MCF 10A (cell line): ENCODE results near the gene SMIM35. TPM values are rescaled to one million over a fixed set of nuclear protein-coding genes. Genes with fewer than 3 reads are reported as not detected.

Experiments used
- BruUV-seq: library from RNA; stranded (reverse); fragments of 400-500 nt; replicated peaks from 2 replicates; lab custom pipeline; 2021; lab: Mats Ljungman, UMichigan
- CTCF ChIA-PET: fragments of 300-600 bp; sonication (Branson Sonifier 250); formaldehyde crosslinking; extraction: SDS; loops from one replicate; lab custom pipeline; 2021; ENCODE audit warnings: antibody characterized with exemption, inconsistent platforms; lab: Yijun Ruan, JAX
- POLR2A ChIA-PET: fragments of 300-600, 350-650 bp; sonication (Branson Sonifier 250); formaldehyde crosslinking; extraction: SDS; loops from one replicate; lab custom pipeline; 2020; ENCODE audit warnings: antibody characterized with exemption, inconsistent platforms; lab: Yijun Ruan, JAX
- DNase-seq: peaks from one replicate; pipeline ENCODE4 v3.0.0-alpha.2; 2018; ENCODE audit not compliant: unreplicated experiment
- H3K27ac Mint-ChIP-seq: one replicate; pipeline ENCODE4 v1.8.0; 2022; ENCODE audit warnings: mild to moderate bottlenecking, low read depth, mixed read lengths; ENCODE audit not compliant: unreplicated experiment
- H3K27me3 Mint-ChIP-seq: one replicate; pipeline ENCODE4 v1.8.0; 2022; ENCODE audit warnings: mixed read lengths; ENCODE audit not compliant: insufficient read depth, unreplicated experiment
- H3K36me3 Mint-ChIP-seq: one replicate; pipeline ENCODE4 v1.8.0; 2022; ENCODE audit warnings: mild to moderate bottlenecking, moderate library complexity, mixed read lengths; ENCODE audit not compliant: insufficient read depth, unreplicated experiment
- H3K4me1 Mint-ChIP-seq: one replicate; pipeline ENCODE4 v1.8.0; 2022; ENCODE audit warnings: mixed read lengths; ENCODE audit not compliant: insufficient read depth, unreplicated experiment
- H3K4me3 Mint-ChIP-seq: one replicate; pipeline ENCODE4 v1.8.0; 2022; ENCODE audit warnings: mild to moderate bottlenecking, moderate library complexity, mixed read lengths; ENCODE audit not compliant: unreplicated experiment
- H3K9me3 Mint-ChIP-seq: one replicate; pipeline ENCODE4 v1.8.0; 2022; ENCODE audit warnings: mixed read lengths; ENCODE audit not compliant: unreplicated experiment
- CTCF ChIP-seq: fragments of 200-600 bp; IDR thresholded peaks from one replicate; pipeline ENCODE4 v1.8.0; 2022; ENCODE audit warnings: antibody characterized with exemption, mild to moderate bottlenecking; ENCODE audit not compliant: unreplicated experiment
- intact Hi-C: fragments of 100-400 bp; cut with micrococcal nuclease; formaldehyde crosslinking; loops from 2 replicates; pipeline ENCODE4 v1.14.1; 2022
- total RNA-seq: library from RNA; stranded (reverse); gene quantifications from 2 replicates; pipeline ENCODE4 v1.2.3, GENCODE V29; 2022

The SMIM35 gene
- total RNA-seq, 1 experiment from 2014 or later: not detected

GRCh38 chr11:118002541-118003423 is 84.0 kb downstream of the SMIM35 start:
- POLR2A ChIA-PET: no interaction called here
- intact Hi-C loops: no loop called here
- BruUV-seq: no TSS peak
- Mint-ChIP-seq H3K36me3 (no peaks in the 10 kb centered on the region), H3K4me1 (no peaks in the 10 kb centered on the region), H3K9me3 (no peaks in the 10 kb centered on the region), H3K4me3 (no peak overlapping the region), H3K27ac (no peak overlapping the region), H3K27me3 (no peaks in the 10 kb centered on the region)
- CTCF ChIA-PET: interaction anchor here (0.6 to 1.1 kb wide), 5 partner anchors 18 to 578 kb away, joined by 3 to 5 read pairs (median 3); no protein-coding TSS in a partner anchor
- no peak for DNase-seq
- no peak for TF ChIP-seq CTCF

GRCh38 chr11:118002010-118002540 is 84.7 kb downstream of the SMIM35 start:
- Mint-ChIP-seq H3K4me3 (no peak overlapping the region), H3K36me3 (no peaks in the 10 kb centered on the region), H3K4me1 (no peaks in the 10 kb centered on the region), H3K27ac (no peak overlapping the region), H3K9me3 (no peaks in the 10 kb centered on the region), H3K27me3 (no peaks in the 10 kb centered on the region)
- ChIA-PET CTCF (interaction anchor here (1.1 kb wide), 2 partner anchors 26 to 577 kb away, joined by 3 to 5 read pairs; no protein-coding TSS in a partner anchor), POLR2A (no interaction called here)
- intact Hi-C loops: no loop called here
- no TSS peak for BruUV-seq
- no peak for DNase-seq
- TF ChIP-seq CTCF: no peak

- TF ChIP-seq CTCF: no peak
- intact Hi-C loops: no loop called here
- Mint-ChIP-seq H3K4me1 (no peaks in the 10 kb centered on the region), H3K27ac (no peak overlapping the region), H3K9me3 (no peaks in the 10 kb centered on the region), H3K36me3 (no peaks in the 10 kb centered on the region), H3K27me3 (no peaks in the 10 kb centered on the region), H3K4me3 (no peak overlapping the region)
- CTCF ChIA-PET: interaction anchor here (1.1 kb wide), 1 partner anchor 576 kb away, joined by 3 read pairs; no protein-coding TSS in a partner anchor
- BruUV-seq: no TSS peak
- DNase-seq: no peak
- POLR2A ChIA-PET: no interaction called here
Measured at GRCh38 chr11:118001494-118001971, 85.2 kb downstream of the SMIM35 start.

GRCh38 chr11:118000850-118001228 is 85.9 kb downstream of the SMIM35 start:
- Mint-ChIP-seq H3K36me3 (no peaks in the 10 kb centered on the region), H3K9me3 (no peaks in the 10 kb centered on the region), H3K4me1 (no peaks in the 10 kb centered on the region), H3K27me3 (no peaks in the 10 kb centered on the region), H3K4me3 (no peak overlapping the region), H3K27ac (no peak overlapping the region)
- POLR2A ChIA-PET: no interaction called here
- intact Hi-C loops: no loop called here
- DNase-seq: no peak
- TF ChIP-seq CTCF: no peak
- BruUV-seq: no TSS peak
- CTCF ChIA-PET: interaction anchor here (1.0 to 1.3 kb wide), 2 partner anchors 54 to 156 kb away, joined by 4 to 6 read pairs; no protein-coding TSS in a partner anchor
